Left kidney (tissue), 2 donors: ENCODE measurements around the gene TMEM259. TPM values are rescaled to one million over a fixed set of nuclear protein-coding genes. Genes with fewer than 3 reads are reported as not detected.

ENCODE experiments used
- DNase-seq: peaks from one replicate; pipeline ENCODE4 v3.0.0-alpha.2; 2013
- polyA plus RNA-seq: library from polyadenylated mRNA; unstranded; fragments of 120-200 nt; gene quantifications from one replicate; pipeline ENCODE4 v1.2.1, GENCODE V29; 2013; ENCODE audit not compliant: insufficient read length

The TMEM259 gene
- polyA plus RNA-seq, 1 donor: 92.5 TPM

DNA sequence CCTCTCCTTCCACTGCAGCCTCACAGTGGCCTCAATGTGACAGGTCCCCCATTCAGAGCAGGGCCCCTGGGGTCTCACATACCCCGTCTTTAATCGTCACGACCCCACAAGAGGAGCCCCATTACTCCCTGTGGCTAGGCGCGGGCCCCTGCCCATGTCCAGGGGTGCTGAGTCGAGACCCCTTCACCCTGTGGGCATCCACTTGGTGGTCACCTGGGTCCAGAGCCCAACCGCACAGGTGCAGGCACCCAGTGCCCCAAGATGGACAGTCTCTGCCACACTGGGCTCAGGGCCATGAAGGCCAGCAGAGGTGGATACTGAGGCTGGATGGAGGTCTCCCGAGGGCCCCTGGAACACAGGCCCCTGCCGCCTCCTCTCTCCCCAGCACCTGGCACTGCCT is 3.0 kb downstream of the TMEM259 start:
- DNase-seq: no peak

DNA sequence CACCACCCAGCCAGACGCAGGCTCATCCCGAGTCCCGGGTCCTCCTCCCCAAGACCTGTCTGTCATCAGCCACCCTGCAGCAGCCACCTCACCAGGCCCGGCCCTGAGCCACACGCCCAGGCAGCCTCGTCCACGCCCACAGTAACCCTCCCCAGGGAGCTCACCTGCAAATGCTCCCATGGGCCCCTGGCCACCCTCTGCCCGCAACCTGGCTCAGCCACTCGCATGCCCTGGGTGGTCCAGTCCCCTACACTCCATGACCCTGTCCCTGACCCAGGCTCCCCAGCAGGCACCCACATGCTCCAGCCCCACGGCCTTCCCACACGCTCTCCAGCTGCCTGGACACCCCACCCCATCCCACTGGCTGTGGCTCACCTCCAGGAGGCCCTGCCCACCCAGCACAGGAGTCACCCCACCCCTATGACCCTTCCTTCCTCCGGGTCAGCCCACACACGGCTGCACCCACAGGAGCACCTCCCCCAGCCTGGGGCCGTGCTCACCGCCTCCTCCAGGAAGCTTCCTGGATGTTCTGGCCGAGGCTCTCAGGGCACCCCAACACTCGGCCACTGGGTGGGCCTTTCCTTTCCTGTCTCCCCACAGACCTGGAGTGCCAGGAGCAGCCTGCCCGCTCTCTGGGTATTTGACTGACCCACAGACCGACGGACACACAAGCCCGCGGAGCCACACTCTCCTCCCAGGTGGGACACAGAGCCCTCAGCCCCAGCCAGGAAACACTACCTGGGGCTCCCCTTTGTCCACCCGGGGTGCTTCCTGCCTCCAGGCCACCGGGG is 3.6 kb downstream of the TMEM259 start:
- no peak for DNase-seq

DNA sequence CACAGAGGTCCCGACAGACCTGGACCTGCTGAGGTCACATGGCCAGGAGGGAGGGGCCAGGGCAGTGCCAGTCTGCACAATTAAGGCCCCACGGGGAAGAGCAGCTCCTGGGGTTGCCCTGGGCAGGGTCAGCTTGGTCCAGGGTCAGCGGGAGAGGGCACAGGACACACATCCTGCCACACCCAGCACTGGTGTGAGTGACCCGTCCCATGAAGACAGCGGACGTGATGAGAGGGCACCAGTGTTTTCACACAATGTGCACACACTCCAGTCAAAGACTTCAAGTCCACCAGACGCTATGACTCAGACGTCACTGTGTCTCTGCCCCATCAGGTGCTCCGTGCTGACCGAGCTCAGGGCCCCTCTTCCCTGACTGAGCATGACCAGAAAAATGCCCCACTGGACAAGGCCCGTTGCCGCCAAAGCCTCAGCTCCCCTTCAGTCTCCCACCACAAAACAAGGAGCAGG is 4.2 kb downstream of the TMEM259 start:
- DNase-seq: no peak

DNA sequence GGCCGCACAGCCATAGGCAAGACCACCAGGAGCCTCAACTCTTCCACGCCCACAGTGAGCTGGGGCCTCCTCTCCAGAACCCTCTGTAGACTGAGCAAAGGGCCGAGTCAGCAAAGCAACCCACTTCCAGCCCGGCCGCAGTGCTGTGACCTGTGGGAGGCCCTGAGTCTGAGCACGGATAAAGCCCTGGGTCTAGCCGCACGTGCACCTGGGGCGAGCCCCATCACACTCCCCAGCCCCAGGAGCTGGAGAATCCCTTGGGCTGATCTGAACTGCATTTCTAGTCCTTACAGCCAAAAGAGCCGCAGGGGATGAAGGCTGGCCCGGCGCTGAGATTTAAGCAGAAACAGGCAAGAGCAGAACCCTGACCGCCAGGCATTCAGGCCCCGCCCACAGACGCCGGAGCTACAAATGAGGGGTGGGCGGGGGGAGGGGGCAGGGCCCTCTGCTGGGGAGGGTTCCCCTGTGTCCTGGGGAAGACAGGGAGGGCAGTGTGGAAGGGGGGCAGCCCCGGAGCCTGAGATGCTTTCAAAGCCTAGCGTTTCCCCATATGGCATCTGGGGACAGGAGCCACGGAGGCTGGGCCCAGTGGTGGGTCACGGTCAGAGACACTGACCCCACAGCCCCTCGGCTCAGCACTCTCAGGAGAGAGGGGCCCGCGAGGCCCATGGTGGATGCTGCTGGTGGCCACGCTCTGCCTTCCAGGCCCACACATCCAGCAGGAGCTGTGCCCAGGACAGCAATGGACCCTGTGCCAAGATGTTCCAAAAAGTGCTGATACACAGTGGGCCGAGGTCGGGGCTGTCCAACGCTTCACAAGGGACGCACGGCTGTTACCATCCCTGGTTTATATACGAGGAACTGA is 4.9 kb downstream of the TMEM259 start:
- DNase-seq: no peak

DNA sequence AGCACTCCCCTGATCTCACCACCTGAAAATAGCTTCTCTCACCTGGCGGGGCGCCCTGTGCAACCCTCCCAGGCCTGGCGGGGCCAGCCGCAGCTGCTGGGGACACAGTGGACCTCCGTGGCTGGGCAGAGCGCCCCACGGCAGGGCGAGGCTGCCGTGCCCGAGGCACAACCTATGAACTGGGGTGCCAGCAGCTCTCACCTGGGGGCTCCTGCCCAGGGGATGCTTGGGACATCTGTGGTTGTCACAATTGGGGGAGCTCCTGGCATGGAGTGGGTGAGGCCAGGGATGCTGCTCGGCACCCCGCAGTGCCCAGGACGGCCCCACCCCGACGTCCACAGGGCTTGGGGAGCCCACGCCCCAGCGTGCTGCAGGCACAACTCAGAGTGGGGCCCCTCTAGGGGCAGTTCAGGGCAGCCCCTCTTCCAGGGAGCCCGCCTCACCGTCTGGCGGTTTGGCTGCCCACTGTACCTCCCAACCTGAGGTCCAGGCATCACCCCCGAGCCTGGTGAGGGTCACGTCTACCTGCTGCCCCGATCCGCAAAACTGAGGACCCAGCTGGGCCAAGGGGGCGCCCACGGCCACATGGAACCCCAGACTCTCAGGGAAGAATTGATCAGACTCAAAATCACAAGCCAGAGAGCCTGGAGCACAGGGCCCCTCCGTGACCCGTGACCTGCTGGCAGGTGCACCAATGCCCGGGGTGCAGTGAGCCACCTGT is 5.7 kb downstream of the TMEM259 start:
- DNase-seq: no peak

DNA sequence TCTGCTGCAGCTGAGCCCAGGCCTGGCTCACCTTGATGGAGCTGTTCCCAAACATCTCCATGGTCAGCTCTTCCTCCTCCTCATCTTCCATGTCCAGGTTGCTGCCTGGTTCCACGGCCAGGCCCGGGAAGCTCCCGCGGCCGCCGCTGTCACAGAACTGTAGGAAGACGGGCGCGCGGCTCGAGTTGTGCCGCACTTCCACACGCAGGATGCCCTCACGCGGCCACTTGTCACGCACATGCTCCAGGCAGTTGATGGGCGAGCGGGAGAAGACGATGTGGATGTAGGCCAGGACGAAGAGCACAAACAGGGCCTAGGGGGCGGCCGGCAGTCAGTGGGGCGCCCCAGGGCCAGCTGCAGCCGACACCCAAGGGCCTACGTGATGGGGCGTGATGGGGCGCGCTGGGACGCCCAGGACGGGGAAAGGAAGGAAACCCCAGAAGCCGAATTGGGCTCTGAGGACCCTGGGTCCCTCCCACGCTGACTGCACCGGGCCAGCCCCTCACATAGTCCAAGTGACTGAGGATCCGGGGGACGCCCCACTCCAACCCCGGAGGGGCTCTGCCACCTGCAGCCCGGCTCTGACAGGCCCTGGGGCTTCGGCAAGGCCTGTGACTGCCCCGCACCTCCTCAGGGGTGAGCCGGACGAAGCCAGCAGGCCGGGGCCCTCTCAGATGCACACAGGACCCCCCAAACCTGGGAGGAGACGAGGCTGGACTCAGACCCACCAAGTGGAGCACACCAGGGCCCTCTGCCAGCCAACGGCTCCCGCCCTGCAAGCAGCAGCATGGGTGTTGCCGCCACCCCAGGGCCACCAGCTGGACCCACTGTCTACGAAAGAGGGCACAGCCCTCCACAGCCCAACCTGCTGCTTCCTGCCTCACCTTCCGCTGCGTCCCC is 6.5 kb downstream of the TMEM259 start:
- DNase-seq: no peak

DNA sequence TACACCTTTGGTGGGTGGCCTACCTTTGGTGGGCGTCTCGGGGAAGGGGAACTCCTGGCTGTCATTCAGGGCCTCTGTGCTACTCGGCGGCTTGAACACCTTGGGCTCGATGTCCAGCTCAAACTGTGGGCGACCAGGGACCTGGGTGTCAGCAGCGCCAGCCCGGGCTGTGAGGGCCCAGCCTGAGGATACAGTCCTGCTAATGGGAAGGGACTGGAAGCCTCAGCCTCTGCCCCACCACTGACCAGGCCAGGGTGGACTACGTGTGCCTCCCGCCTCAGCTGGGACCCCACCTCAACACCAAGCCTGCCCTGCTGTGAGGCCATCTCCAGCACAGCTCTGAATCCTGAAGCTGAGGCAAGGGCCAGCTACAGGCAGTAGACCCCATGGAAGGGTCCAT is 7.7 kb downstream of the TMEM259 start:
- DNase-seq: no peak

DNA sequence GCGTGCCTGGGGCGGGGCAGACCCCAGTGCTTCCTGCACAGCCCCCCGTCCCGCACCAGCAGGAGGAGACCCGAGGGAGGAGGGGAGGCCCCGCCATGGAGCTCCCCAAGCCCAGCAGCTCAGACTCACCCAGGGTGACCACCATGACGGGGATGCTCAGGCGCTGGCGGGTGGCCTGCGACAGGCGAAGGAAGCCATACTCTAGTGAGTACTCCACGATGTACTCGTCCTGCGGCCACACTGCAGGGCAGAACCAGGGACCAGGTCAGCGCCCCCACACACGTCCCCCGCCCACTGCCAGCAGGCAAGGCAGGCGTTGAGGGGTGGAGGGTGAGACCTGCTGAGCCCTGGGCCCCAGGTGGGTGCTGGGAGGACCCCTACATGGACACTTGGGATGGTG is 8.6 kb downstream of the TMEM259 start:
- no peak for DNase-seq

DNA sequence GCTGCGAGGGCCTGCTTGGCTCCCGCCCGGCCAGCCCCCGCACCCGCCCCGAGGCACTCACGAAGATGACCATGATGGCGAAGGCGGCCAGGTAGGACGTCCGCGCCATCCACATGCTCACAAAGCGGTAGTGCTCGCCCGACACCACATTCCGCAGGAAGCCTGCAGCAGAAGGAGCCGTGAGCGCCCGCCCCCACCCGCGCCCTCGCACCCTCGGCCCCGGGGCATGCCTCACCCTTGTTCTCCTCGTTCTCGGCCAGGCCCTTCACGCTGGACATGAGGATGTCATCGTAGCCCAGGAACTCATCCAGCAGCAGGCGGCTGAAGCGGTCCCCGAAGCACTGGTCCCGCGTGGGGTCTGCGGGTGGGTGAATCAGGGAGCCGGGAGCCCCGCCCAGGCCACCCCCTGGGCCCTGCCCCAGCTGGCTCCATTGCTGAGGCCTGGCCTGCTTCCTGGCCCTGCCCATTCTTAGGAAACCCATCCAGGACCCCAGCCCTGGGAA is 9.0 kb downstream of the TMEM259 start:
- no peak for DNase-seq

DNA sequence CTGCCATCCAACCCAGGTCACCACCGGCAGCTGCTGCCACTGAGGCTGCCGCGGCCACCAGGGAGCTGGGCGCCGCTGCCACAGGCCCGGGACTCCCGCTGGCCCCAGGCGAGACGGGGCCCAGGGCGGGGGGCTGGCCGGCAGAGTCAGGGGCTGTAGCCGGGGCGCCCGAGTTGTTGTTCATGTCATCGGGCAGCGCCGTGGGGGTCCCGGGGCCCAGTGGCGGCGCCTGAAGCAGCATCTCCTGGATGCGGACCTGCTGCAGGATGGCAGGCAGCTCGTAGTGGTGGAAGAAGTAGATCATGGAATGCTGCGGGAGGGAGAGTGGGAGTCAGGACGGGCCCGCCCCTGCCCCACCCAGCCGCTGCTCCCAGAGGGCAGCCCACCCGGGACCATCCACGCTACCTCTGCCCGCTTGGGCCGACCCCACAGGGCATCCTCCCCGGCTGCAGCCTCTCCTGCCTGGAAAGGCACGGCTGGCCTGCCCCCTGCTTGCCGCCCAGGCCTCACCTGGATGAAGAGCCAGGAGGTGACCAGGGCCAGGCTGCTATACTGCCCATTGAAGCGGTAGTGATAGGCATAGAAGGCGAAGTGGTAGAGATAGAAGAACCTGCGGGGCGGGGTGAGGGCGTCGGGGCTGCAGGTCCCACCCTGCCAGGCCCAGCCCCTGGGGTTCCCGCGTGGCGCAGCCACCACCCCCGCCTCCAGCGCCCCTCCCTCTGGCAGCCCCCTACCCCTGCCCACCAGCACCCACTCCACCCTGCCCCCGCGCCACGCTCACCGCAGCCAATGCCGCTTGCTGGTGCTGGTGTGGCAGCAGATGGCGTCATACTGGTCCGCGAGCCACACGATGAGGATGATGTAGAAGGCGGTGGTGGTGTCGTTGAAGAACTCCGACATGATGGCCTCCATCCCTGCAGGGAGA is 10.1 kb downstream of the TMEM259 start:
- no peak for DNase-seq

DNA sequence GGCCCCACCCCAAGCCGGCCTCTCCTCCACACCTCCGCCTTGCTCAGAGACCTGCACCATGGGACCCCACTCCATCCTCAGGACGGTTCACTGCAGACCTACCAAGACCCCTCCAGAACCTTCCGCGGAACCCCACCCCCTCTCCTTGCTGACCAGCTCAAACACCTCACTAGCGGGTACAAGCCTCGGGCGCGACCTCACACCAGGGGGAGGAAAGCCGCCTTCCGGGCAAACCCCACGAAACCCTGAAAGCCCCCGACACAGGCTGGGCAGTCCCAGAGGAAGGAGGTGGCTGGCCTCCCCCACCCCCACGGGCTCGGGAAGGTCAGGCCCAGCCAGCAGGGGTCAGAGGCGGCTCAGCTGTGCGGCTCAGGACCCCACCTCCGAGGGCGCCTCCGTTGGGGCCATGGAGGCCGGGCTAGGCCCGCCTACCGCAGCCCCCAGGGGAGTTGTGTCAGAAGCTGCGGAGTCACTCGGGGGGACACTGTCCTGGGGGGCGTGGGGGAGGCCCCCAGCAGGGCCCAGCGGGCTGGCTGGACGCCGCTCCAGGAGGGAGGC is 10.9 kb downstream of the TMEM259 start:
- no peak for DNase-seq

DNA sequence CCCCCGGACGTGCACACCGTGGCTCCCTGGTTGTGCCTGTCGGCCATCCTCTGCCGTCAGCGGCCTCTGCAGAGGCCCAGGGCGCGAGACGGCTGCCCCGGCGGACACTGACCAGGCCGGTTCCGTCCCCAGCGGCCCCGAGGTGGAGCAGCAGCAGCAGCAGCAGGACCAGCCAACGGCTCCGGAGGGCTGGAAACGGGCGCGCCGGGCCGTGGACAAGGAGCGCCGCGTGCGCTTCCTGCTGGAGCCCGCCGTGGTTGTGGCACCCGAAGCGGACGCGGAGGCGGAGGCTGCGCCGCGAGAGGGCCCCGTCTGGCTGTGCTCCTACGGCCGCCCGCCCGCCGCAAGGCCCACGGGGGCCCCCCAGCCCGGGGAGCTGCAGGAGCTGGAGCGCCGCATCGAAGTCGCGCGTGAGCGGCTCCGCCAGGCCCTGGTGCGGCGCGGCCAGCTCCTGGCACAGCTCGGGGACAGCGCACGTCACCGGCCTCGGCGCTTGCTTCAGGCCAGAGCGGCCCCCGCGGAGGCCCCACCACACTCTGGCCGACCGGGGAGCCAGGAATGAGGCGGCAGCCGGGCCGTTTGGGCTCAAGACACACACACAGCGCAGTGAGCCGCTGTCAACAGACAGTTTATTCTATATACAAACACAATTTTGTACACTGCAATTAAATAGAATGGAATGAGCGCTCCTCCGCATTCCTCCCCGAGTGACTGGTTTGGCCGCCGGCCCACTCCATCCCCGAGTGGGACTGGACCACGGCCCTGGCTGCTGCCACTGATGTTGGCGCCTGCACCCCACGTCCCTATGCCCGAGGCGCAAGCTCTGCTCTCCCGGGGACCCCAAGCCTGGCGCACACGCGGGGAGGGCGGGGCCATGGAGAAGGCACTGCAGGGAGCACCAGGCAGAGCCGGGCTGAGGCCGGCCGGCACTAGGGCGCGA is 11.6 kb downstream of the TMEM259 start:
- DNase-seq: no peak

DNA sequence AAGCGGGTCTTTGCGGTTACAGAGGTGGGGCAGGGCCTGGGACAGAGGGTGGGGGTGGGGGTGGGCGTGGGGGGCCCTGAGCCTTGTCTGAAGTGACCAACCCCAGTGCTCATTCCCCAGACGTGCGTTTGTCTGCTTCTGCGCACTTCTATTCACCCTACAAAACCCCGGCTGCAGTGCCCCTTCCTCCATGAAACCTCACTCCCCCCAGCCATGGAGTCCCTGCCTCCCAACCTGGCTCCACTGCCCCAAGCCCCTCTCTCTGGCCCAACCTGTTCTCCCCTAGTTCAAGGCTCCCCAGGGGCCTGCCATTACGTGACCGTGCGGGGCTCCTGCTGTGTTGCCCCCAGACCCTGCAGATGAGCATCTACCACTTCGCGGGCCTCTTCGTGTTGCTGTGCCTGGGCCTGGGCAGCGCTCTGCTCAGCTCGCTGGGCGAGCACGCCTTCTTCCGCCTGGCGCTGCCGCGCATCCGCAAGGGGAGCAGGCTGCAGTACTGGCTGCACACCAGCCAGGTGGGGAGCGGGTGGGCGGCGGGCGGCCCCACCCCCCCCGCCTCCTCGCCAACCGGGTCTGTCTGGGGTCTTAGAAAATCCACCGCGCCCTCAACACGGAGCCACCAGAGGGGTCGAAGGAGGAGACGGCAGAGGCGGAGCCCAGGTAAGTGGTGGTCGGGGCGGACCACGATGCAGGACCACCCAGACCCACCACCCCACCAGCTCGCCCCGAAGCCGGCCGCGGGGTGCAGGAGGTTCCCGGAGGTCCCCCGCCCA is 12.5 kb downstream of the TMEM259 start:
- no peak for DNase-seq

DNA sequence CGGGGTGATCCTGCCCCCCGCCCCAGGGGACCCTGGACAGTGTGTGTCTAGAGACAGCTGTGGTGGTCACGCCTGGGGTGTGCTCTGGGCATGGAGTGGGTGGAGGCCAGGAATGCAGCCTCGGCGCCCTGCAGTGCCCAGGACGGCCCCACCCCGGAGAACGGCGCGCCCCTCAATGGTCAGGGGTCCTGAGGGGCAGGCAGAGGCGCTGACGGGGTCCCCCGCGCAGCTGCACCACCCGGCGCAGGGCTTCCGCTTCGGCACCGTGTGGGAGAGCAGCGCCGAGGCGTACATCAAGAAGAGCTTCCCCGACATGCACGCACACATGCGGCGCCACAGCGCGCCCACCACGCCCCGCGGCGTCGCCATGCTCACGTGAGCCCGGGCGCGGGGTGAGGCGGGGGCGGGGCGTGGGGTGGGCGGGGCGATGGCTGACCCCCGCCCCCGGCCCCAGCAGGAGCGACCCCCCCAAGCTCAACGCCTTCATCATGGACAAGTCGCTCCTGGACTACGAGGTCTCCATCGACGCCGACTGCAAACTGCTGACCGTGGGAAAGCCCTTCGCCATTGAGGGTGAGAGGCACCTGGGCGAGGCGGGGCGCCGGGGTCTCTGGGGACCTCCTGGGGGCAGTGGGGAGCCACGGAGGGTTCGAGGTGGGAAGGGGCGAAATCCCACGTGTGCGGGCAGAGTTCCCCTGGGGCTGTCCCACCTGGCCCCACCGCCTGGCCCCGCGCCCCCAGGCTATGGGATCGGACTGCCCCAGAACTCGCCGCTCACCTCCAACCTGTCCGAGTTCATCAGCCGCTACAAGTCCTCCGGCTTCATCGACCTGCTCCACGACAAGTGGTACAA is 13.3 kb downstream of the TMEM259 start:
- no peak for DNase-seq

DNA sequence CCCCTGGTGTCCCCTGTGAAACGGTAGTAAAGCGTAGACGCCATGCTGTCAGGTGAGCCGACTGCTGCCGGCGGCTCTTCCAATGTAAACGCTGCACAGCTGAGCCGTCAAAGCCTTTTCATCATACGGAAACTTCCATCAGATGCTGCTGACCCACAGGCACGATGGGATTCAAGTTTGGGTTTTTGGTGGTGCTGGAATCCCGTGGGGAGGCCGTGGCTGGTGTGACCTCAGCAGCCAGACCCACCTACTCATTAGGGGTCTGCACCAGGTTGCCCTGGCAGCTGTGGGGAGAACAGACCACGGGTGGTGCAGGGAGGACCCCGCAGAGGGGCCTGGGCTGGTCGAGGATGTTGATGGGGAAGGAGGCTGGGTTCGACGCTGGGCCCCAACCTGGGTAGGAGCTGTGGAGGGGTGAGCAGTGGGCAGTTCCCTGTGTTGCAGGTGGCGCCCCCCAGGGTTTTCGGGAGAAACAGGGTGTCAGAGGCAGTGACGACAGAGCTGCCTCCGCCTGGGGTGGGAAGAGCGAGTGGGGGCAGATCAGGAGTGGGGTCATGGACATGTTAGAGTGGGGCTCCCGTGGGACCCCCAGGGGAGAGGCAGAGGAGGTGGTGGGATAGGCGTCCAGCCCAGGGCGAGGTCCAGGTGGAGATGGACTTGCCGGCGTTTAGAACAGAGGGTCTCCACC is 14.1 kb downstream of the TMEM259 start:
- DNase-seq: no peak
